ENCODE results near the gene NACAD.

- TF ChIP-seq, protein P1, sequence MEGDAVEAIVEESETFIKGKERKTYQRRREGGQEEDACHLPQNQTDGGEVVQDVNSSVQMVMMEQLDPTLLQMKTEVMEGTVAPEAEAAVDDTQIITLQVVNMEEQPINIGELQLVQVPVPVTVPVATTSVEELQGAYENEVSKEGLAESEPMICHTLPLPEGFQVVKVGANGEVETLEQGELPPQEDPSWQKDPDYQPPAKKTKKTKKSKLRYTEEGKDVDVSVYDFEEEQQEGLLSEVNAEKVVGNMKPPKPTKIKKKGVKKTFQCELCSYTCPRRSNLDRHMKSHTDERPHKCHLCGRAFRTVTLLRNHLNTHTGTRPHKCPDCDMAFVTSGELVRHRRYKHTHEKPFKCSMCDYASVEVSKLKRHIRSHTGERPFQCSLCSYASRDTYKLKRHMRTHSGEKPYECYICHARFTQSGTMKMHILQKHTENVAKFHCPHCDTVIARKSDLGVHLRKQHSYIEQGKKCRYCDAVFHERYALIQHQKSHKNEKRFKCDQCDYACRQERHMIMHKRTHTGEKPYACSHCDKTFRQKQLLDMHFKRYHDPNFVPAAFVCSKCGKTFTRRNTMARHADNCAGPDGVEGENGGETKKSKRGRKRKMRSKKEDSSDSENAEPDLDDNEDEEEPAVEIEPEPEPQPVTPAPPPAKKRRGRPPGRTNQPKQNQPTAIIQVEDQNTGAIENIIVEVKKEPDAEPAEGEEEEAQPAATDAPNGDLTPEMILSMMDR (IDR thresholded peaks at IDR 0.05): no peak
- no peak for TF ChIP-seq EP300 (IDR thresholded peaks at IDR 0.05)
- no peak for TF ChIP-seq POLR2A (IDR thresholded peaks at IDR 0.05)
- no peak for TF ChIP-seq POLR2AphosphoS5 (IDR thresholded peaks at IDR 0.05)
These were observed 3.7 kb downstream of the NACAD start for GRCh38 chr7:45084901-45085618.

Measured in stomach (tissue), 4 donors.